HG03025 (cell line): ENCODE measurements around the gene FUT7.
"Not testable (repeated sequence)": the region's sequence is repeated elsewhere in the genome, so short reads cannot be mapped to it uniquely, and the experiment has no call there.

Source experiments
- ATAC-seq: cut with Tn5 transposase; IDR thresholded peaks from one replicate; pipeline ENCODE4 v1.9.1; 2021; ENCODE audit warnings: mild to moderate bottlenecking, moderate library complexity; ENCODE audit not compliant: unreplicated experiment, low FRiP score

The FUT7 gene

DNA sequence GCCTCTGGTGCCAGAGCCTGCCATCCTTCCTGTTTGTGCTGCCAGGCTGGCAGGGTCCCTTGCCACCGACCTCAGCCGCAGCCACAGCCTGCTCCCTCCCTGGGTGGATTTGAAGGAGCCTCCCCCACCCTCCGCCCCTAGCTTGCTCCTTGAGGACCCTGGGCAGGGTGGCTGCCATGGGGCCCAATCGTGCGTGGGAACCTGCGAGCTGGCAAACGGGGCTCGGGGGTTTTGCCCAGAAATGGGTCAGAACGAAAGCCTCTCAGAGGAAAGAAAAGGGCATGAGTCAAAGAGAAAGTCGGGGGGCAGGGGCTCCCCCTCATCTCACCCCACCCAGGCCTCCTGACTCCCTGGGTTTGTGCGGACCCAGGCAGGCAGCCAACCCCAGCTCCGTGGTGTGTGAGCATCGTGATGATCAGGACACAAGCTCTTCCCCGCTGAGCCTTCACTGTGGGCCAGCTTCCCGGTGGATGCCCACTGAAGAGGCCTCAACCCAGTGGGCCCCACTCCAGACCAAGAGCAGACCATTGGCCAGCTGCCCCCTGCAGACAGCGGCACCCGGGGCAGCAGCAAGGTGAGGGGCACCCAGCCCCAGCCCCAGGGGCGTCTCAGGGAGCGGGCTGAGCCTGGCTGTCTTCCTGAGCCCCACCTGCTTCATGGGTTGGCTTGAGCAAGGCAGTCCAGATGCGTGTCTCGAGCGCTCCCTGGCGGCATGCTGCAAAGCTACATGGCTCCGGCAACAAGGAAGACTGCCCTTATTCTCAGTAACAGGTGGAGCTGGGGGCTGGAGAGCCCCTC, 3.0 kb upstream of the FUT7 start:
- no peak for ATAC-seq

DNA sequence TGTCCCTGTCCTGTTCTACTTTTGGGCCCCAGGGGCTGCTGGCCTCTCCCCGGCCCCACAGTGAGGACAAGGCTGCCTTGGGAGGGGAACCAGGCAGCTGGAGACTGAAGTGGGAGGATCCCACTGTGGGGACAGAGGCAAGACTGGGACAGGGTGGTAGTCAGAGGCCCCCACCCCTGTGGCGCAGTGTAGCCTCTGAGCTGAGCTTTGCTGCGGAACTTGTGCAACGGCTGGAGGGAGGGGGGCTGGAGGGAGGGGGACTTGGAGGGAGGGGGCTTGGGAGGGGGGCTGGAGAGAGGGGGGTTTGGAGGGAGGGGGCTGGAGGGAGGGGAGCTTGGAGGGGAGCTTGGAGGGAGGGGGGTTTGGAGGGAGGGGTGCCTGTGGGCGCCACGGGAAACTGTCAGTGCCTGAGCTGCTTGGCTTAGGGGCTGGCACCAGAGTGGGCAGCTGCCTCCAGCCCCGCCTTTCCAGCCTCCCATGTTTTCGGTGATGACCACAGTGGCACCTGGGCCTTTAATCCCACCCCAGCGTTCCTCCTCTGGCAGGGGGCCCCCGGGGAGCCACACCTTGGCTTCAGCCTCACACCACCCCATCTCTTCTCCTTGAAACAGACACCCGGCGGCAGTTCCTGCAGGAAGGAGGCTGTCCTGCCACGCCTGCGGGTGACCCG, 2.3 kb upstream of the FUT7 start:
- no peak for ATAC-seq

DNA sequence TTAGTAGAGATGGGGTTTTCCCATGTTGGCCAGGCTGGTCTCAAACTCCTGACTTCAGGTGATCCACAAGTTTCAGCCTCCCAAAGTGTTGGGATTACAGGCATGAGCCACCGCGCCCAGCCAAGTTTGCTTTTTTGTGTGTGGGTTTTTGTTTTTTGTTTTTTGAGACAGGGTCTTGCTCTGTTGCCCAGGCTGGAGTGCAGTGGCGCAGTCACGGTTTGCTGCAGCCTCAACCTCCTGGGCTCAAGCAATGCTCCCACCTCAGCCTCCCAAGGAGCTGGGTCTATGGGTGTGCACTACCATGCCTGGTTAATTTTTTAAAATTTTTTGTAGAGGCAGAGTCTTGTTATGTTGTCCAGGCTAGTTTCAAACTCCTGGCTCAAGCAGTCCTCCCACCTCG, 1.6 kb upstream of the FUT7 start:
- not testable (repeated sequence) for ATAC-seq

DNA sequence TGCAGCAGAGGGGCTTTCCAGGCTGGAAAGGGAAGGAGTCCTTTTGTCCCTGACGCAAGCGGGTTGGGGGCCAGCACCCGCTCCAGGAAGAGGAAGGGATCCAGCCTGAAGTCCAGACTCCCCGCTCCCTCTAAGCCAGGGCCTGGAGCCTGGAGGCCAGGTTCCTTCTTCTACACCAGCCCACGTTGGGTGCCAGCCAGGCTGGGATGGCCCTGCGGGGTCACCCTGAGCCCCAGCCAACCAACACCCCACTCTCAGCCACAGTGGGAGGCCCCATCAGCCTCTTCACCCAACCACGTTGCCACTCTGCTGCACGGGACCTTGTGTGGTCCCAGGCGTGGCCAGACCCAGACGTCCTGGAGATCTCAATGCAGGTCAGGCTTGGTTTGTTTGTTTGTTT, 970 bp upstream of the FUT7 start:
- ATAC-seq: no peak

DNA sequence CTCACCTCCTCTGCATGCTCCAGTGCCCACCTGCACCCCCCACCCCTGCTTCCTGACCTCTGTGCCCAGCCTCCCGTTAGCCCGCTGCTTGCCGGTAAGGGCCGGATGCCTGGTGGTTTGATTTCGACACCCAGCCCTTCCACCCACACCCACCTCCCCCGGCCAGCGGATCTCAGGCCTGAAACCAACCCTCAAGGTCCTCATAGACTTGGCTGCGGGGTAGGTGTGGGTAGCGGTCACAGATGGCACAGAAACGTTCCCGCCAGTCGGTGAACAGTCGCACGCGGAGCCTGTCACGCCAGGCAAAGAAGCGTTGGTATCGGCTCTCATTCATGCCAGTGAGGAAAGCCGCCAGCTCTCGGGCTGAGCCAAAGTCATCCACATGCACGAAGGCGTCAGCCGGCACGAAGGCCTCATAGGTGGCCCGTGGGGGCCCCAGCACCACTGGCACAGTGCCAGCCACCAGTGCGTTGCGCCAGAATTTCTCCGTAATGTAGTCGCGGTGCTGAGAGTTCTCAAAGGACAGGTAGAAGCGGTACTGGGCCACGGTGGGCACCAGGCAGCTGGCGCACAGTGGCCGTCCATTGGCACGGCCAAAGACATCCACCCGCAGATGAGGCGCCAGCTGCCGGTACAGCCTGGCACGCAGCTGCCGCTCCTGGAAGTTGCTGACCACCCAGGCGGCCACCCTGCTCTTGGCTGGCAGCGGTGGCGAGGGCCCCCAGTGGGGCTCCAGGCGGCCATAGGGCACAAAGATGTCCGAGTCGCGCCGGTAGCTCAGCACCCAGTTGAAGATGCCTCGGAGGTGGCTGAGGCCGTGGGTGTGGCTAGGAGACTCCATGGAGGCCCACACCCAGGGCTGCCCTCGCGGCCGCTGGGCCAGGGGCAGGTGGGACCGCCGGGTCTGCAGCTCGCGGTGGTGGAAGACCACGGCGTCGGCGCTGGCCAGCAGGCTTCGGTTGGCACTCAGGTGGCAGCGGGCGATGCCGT, 1.1 kb downstream of the FUT7 start:
- no peak for ATAC-seq

DNA sequence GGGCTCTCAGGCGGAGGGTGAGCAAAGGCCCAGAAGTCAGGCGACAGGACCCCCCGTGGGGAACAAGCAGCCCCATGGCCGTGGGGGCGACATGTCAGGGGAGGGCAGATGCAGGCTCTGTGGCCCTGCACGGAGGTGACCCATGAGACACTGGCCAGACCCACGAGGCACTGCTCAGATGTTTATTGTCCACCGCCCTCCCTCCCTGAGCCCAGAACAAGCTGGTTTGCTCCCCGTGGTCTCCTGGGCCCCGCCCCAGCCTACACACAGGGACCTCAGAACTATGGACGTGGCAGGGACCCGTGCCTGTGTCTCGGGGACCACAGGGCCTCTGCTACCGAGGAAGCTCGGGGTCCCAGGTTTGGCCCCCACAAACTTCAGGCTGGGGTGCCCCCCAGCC, 1.9 kb downstream of the FUT7 start:
- no peak for ATAC-seq

DNA sequence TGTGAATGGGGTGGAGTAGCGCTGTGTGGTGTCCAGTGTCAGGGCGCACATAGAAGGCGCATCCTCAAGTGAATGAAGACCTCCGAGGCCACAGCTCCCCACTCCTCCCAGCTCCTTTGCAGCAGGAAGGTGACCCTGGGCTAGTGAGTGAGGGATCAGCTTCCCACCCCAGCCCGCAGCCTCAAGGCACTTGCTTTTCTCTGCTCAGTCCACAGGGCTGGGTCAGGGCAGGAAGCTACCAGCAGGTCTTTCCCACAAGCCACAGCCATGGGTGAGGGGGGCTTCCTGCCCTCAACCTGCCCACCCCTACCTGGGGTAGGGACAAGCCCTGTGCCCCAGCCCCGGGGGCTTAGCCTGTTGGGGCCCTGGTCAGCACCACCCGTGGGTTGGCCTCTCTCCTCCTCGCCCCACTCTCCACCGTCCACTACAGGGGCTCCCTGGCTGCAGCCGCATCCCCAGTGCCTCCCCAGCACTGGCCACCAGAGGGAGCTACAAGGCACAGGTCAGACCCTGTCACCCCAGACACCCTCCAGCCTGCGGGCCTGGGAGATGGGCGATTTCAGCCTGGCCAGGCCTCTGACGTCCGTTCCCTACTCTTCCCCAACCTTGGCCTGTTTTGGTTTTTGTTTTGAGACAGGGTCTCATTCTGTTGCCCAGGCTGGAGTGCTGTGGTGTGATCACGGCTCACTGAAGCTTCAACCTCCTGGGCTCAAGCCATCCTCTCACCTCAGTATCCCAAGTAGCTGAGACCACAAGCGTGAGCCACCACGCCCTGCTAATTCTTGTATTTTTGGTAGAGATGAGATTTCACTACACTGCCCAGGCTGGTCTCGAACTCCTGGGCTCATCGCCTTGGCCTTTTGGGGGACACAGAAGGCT, 2.6 kb downstream of the FUT7 start:
- no peak for ATAC-seq

DNA sequence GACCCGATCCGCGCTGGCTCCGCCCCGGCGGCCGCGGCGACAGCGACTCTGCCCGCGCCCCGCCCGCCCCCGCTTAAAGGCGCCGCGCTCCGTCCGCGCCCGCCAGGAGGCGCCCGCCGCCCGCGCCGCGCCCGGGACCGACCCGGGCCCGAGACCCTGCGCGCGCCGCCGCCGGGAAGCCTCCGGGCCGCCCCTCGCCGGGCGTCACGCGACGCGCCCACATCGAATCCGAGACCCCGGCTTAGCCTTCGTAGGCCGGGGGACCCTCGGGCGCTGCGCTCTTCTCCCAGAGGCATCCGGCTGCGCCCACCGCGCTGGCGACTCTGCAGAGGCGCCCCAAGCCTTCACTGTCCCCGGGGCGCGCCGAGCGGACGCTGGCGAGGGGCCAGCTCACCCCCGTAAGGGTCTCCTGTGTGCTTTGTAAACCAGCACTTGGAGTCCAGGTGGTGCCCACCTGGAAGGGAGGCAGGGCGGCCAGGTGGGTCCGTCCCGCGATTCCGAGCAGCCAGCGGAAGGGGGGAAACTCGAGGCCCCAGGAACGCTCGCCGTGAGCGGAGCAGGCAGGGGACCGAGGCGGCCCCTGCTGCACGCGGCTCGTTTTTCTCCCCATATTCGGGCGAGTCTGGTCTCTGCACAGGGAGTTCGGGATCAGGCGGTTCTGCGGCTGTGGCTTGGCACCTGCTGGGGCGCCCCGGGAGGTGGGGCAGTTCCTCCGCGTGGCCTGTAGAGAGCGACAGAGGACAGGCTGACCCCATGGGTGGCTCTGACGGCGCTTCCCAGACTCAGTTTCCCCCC, 3.4 kb downstream of the FUT7 start:
- ATAC-seq: no peak

DNA sequence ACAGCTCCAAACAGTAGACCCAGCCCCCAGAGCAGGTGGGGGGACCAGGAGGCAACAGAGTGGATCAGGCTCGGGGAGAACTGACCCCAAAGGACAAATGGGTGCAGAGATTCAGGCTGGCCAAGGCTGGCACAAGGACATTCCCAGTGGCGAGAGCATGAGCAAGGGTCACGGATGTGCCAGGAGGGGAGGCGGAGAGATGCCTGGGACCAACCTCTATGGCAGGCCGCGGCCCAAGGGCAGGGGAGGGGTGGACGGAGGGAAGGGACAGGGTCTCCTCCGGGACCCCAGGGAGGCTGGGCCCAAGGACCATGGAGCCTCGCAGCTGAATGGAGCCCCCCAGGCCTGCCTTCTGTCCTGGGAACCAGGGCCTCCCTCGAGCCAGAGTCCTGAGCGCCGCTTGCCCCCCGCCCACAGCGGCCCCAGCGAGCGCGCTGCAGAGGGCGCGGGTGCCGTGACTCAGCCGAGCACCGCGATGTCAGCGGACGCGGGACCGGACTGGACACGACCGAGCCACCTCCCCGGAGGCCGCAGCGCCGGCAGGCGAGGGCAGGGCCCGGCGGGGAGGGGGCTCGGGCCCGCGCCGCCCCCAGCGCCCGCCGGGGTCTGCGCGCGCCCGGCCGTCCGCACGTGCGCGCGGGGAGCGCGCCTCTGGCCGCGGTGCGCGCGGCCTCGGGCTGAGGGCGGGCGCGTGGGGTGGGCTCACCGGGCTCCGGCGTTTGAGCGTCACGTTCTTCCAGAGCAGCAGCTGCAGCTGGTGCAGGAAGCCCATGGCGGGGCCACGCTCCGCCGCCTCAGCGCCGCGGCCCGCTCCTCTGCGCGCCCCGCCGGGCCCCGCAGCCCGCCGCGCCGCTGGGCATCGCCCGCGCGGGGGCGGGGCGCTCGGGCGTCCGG, 4.3 kb downstream of the FUT7 start, which contains the start of gene ABCA2:
Gene ABCA2 (minus strand): TSS at position 869 of the 894 bp plus-strand sequence. CDS start 97 bp downstream, at position 772.
- ATAC-seq: no peak

DNA sequence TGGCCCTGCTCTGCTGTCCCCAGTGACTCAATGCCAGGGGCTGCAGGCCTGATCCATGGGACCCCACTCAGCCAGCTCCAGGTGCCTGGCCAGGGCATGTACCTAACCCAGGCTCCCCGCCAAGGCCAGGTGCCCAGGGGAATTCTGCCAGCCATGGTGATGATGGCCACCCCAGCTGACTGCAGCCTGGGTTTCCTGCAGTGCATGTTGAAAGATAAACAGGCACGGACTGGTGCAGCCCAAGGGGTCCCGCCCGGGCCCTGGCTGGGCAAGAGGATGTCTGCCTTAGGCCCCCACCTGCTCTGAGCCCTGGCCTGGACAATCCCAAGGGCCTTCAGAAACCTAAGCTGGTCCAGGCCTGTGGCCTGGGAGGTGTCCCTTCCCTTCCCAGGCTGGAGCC, 5.1 kb downstream of the FUT7 start:
- ATAC-seq: no peak

DNA sequence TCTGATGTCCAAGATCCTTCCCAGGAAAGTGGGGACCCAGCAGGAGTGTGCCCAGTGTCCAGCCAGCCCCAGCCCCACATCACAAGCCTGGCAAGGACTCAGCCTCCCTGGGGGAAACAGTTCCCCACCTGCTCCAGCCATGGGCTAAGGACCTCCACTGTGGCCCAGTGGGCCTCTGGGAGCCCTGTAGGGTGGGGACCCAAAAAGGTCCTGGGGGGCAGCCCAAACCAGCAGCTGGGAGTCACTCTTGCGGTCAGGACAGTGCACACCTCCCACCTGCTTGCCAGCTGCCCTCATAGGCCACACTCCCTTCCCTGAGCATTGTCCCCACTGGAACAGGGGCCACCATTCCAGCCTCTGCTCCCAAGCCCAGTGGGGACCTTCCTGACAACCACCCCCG, 5.5 kb downstream of the FUT7 start:
- ATAC-seq: no peak

DNA sequence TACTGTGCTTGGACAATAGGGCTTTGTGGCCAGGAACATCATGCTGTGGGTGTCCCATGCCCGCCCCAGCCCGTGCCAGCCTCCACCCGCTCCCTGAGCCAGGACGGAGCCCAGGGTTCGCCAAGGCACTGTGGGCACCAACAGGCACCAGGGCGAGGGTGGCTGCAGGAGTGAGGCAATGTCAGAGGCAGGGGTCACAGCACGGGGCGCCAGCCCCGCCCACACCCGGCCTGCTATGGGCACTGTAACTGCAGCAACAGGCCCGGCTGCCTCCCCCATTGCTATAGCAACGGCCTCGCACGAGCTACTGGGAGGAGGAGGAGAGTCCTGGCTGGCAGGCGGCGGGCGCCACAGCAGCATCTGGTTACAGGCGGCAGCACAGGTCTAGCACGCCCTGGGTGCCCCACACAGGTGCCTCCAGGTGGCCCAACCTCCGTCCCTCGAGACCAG, 6.3 kb downstream of the FUT7 start:
- no peak for ATAC-seq

DNA sequence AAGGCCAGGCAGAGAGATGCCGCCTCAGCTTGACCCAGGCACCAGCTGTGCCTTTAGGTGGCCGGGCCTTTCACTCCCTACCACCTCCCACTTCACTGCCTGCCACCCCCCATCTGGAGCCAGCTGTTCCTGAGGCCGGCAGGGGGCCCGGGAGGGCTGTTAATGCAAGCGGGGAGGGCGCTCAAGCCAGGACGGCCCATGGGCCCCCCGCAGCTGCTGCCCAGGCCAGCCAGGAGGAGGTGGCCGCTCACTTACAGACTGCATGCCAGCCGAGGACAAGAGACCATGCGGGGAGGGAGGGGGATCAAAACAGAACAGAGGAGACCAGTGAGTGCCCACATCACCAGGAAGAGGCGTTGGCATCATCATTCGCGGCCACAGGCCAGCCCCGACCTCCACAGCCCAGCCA, 8.3 kb downstream of the FUT7 start:
- ATAC-seq: no peak

DNA sequence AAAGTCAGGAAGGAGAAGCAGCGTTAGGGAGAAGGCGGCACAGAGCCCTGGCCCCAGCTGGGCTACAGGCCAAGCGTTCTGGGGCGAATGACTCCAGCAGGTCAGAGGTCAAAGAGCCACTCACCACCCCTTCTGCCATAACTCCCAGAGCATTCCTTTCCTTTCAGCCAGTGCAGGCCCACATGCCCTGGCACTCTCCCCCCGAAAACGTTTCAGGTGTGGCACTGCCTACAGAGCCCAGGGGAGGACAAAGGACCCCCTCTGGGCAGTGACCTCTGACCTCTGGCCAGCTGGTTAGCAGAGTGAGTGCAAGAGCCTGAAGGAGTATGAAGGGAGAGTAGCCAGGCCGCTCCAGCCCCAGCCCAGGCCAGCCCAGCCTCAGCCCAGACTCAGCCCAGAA, 8.7 kb downstream of the FUT7 start:
- ATAC-seq: no peak

DNA sequence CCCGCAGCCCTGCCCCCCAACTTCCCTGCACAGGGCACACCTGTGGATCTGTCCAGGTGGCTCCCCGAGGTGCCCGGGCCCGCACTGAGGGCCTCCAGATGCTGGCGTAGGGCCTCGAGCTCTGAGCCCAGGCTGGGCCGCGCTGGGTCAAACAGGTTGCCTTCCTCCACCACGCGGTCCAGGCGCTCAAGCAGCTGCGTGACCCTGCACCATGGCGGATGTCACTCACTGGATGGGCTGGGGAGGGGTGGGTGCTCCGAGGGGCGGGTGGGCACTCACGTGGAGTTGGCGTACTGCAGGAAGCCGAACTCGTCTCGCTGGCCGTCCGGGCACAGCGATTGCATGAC, 9.3 kb downstream of the FUT7 start:
- ATAC-seq: no peak

DNA sequence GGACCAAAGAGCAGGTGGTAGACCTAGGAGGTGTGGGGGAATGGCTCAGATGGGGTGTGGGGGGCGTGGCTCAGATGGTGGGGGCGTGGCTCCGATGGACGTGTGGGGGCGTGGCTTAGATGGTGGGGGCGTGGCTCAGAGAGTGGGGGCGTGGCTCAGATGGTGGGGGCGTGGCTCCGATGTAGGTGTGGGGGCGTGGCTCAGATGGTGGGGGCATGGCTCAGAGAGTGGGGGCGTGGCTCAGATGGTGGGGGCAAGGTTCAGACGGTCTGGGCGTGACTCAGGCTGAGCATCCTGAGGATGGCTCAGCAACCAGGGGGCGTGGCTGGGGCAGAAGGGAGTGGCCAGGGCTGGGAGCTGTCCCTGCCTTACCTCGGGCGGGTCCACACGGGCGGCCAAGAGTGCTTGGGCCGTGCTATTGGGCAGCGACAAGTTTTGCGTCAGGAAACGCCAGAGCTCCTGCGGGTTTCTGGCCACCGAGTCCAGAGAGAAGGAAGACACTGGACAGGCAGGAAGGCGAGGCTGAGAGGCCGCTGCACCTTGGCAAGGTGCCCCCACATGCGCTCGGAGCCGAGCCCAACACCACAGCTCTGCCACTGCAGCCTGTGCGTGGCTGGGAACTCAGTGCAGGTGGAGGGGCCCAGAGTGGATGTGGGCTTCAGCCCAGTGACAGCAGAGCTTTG, 9.8 kb downstream of the FUT7 start:
- no peak for ATAC-seq

DNA sequence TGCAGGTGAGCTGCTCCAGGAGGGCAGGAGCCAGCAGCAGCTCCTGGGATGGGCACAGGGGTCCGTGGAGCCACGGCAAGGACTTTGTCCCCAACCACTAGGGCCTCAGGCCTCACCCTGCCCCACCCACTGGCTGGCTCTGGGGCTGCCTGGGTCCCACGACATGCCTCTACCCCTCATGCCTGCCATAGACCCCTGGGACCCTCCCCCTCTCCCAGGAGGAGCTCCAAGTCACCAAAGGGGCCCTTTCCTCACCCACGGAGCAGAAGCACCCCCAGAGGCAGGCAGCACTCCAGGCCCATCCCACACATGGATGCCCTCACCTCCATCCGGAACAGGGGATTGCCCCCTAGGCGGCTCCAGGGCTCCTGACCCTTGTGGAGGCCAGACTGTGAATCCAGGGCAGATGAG, 10.3 kb downstream of the FUT7 start:
- ATAC-seq: no peak
